Loucy (cell line): ENCODE results near the gene IPO9.

ENCODE experiments used
- H2AFZ ChIP-seq: fragments of 200-600 bp; sonication (generic); 2 replicates; pipeline ENCODE4 v1.6.0; 2016; ENCODE audit warnings: antibody characterized with exemption, mild to moderate bottlenecking, low read length, moderate library complexity
- H3F3A ChIP-seq: fragments of 200-600 bp; 2 replicates; pipeline ENCODE4 v1.6.0; 2016; ENCODE audit warnings: antibody characterized with exemption, low read depth, mild to moderate bottlenecking
- H3K27me3 ChIP-seq: fragments of 200-600 bp; sonication (generic); 2 replicates; pipeline ENCODE4 v1.6.1; 2014; ENCODE audit warnings: low read length, mild to moderate bottlenecking; ENCODE audit not compliant: insufficient read depth, poor library complexity, severe bottlenecking
- H3K36me3 ChIP-seq: fragments of 200-600 bp; sonication (generic); 2 replicates; pipeline ENCODE4 v1.6.1; 2016; ENCODE audit warnings: low read length; ENCODE audit not compliant: insufficient read depth
- H3K4me1 ChIP-seq: fragments of 200-600 bp; sonication (generic); 2 replicates; pipeline ENCODE4 v1.5.1; 2014; ENCODE audit warnings: low read length, mild to moderate bottlenecking; ENCODE audit not compliant: insufficient read depth, poor library complexity, severe bottlenecking
- H3K4me2 ChIP-seq: fragments of 200-600 bp; sonication (generic); 2 replicates; pipeline ENCODE4 v1.6.0; 2014; ENCODE audit warnings: antibody characterized with exemption, low read length, low read depth, mild to moderate bottlenecking; ENCODE audit not compliant: poor library complexity, severe bottlenecking
- H3K4me3 ChIP-seq: fragments of 200-600 bp; sonication (generic); 2 replicates; pipeline ENCODE4 v1.5.1; 2014; ENCODE audit warnings: low read length, mild to moderate bottlenecking, mixed read lengths; ENCODE audit not compliant: poor library complexity, severe bottlenecking
- H3K79me2 ChIP-seq: fragments of 200-600 bp; sonication (generic); 2 replicates; pipeline ENCODE4 v1.6.1; 2014; ENCODE audit warnings: low read length; ENCODE audit not compliant: insufficient read depth
- H3K9ac ChIP-seq: fragments of 200-600 bp; sonication (generic); 2 replicates; pipeline ENCODE4 v1.6.0; 2014; ENCODE audit warnings: mild to moderate bottlenecking, low read depth, low read length, moderate library complexity; ENCODE audit not compliant: poor library complexity, severe bottlenecking
- H3K9me2 ChIP-seq: fragments of 200-600 bp; sonication (generic); replicated peaks from 2 replicates; pipeline ENCODE4 v1.6.1; 2016; ENCODE audit warnings: low read depth, low read length, mixed read lengths
- H3K9me3 ChIP-seq: fragments of 200-600 bp; sonication (generic); 2 replicates; pipeline ENCODE4 v1.6.1; 2014; ENCODE audit warnings: mild to moderate bottlenecking, antibody characterized with exemption, low read length, low read depth; ENCODE audit not compliant: insufficient read depth
- H4K20me1 ChIP-seq: fragments of 200-600 bp; sonication (generic); 2 replicates; pipeline ENCODE4 v1.6.0; 2014; ENCODE audit warnings: antibody characterized with exemption, low read length, mild to moderate bottlenecking; ENCODE audit not compliant: insufficient read depth, poor library complexity, severe bottlenecking
- CTCF ChIP-seq: fragments of 200-600 bp; sonication (generic); conservative IDR thresholded peaks from 2 replicates; pipeline ENCODE4 v1.5.1; 2014; ENCODE audit warnings: mild to moderate bottlenecking, antibody characterized with exemption, low read length
- EZH2phosphoT487 ChIP-seq: fragments of 200-600 bp; IDR thresholded peaks from 2 replicates; pipeline ENCODE4 v1.6.1; 2018; ENCODE audit warnings: antibody characterized with exemption, mild to moderate bottlenecking, moderate library complexity, borderline replicate concordance

Gene IPO9

GRCh38 chr1:201793306-201793925 lies 35.5 kb upstream of the IPO9 start:
- no peak for TF ChIP-seq EZH2phosphoT487
- TF ChIP-seq CTCF: peak; percentile 30; the same call in 1 of the 2 replicates
- H4K20me1 ChIP-seq: no peaks in the 10 kb centered on the region
- H3K36me3 ChIP-seq: no peaks in the 10 kb centered on the region; the same call in 1 of the 2 replicates
- H3K4me2 ChIP-seq: no peak overlapping the region
- H3K27me3 ChIP-seq: no peaks in the 10 kb centered on the region
- no peak overlapping the region for H3K4me3 ChIP-seq
- no peak overlapping the region for H2AFZ ChIP-seq
- H3K79me2 ChIP-seq: no peaks in the 10 kb centered on the region
- no peaks in the 10 kb centered on the region for H3K9me2 ChIP-seq
- no peak overlapping the region for H3K9ac ChIP-seq
- H3K4me1 ChIP-seq: no peaks in the 10 kb centered on the region
- H3K9me3 ChIP-seq: no peaks in the 10 kb centered on the region
- no peaks in the 10 kb centered on the region for H3F3A ChIP-seq

- Histone ChIP-seq H3K9me2 (no peaks in the 10 kb centered on the region), H3K27me3 (no peaks in the 10 kb centered on the region), H3K9me3 (no peaks in the 10 kb centered on the region), H3K4me1 (no peaks in the 10 kb centered on the region), H3K79me2 (no peaks in the 10 kb centered on the region), H3F3A (no peaks in the 10 kb centered on the region), H2AFZ (no peak overlapping the region), H4K20me1 (no peaks in the 10 kb centered on the region), H3K4me3 (no peak overlapping the region), H3K9ac (no peak overlapping the region), H3K4me2 (no peak overlapping the region), H3K36me3 (no peaks in the 10 kb centered on the region; the same call in 1 of the 2 replicates)
- TF ChIP-seq CTCF: peak; percentile 68
- no peak for TF ChIP-seq EZH2phosphoT487
Measured at GRCh38 chr1:201795066-201795465, 33.9 kb upstream of the IPO9 start.

GRCh38 chr1:201800246-201800645 lies 28.7 kb upstream of the IPO9 start:
- no peaks in the 10 kb centered on the region for H3K79me2 ChIP-seq
- H3K9me2 ChIP-seq: no peaks in the 10 kb centered on the region
- no peak overlapping the region for H3K4me2 ChIP-seq
- no peak overlapping the region for H2AFZ ChIP-seq
- no peaks in the 10 kb centered on the region for H4K20me1 ChIP-seq
- no peaks in the 10 kb centered on the region for H3K9me3 ChIP-seq
- H3F3A ChIP-seq: no peaks in the 10 kb centered on the region
- no peaks in the 10 kb centered on the region; the same call in 1 of the 2 replicates for H3K36me3 ChIP-seq
- no peaks in the 10 kb centered on the region for H3K4me1 ChIP-seq
- H3K9ac ChIP-seq: no peak overlapping the region
- H3K4me3 ChIP-seq: no peak overlapping the region
- no peaks in the 10 kb centered on the region for H3K27me3 ChIP-seq
- TF ChIP-seq CTCF: no peak
- TF ChIP-seq EZH2phosphoT487: no peak
